CD4-positive, CD25-positive, alpha-beta regulatory T cell (primary cell): ENCODE measurements around the gene PIGN. TPM values are rescaled to one million over a fixed set of nuclear protein-coding genes. Genes with fewer than 3 reads are reported as not detected.

ENCODE experiments used
- ATAC-seq, 2 donors: fragments of 150-1000 bp; cut with Tn5 transposase; one replicate each; pipeline ENCODE4 v1.10.0; 2021; ENCODE audit warnings: low read depth in 2 of 2, moderate number of reproducible peaks in 2 of 2, moderate library complexity in 1 of 2
- DNase-seq, 3 donors: peaks; one replicate each; pipeline versions ENCODE4 v3.0.0 to v3.0.0-alpha.2; 2012 to 2022; ENCODE audit warnings: mixed read lengths in 1 of 3
- H3K27ac ChIP-seq: one replicate; pipeline ENCODE4 v1.7.0; 2013; ENCODE audit warnings: mild to moderate bottlenecking, low read length; ENCODE audit not compliant: insufficient read depth, poor library complexity, severe bottlenecking
- H3K27me3 ChIP-seq: one replicate; pipeline ENCODE4 v1.7.0; 2013; ENCODE audit warnings: low read length; ENCODE audit not compliant: control insufficient read depth, insufficient read depth
- H3K36me3 ChIP-seq: one replicate; pipeline ENCODE4 v1.7.0; 2013; ENCODE audit warnings: mild to moderate bottlenecking, low read length, moderate library complexity; ENCODE audit not compliant: control insufficient read depth, insufficient read depth
- H3K4me1 ChIP-seq: 2 replicates; pipeline ENCODE4 v1.7.0; 2013; ENCODE audit warnings: mild to moderate bottlenecking, low read length; ENCODE audit not compliant: insufficient read depth, control insufficient read depth, poor library complexity, severe bottlenecking
- H3K4me3 ChIP-seq: one replicate; pipeline ENCODE4 v1.7.0; 2013; ENCODE audit warnings: low read depth, mild to moderate bottlenecking, low read length, moderate library complexity
- H3K9me3 ChIP-seq, 2 experiments: 1 replicate in 1 of 2; 2 replicates in 1 of 2; pipeline ENCODE4 v1.7.0; 2013; ENCODE audit warnings: low read length in 2 of 2, mild to moderate bottlenecking in 1 of 2, moderate library complexity in 1 of 2; ENCODE audit not compliant: control insufficient read depth in 2 of 2
- H3K27ac Mint-ChIP-seq, 3 donors: one replicate each; pipeline ENCODE4 v1.8.0; 2020 to 2022; ENCODE audit warnings: mild to moderate bottlenecking in 3 of 3, mixed read lengths in 3 of 3, moderate library complexity in 2 of 3
- H3K27me3 Mint-ChIP-seq: one replicate; pipeline ENCODE4 v1.8.0; 2022; ENCODE audit warnings: mild to moderate bottlenecking, mixed read lengths
- H3K36me3 Mint-ChIP-seq: one replicate; pipeline ENCODE4 v1.8.0; 2020; ENCODE audit warnings: mixed read lengths
- H3K4me1 Mint-ChIP-seq, 4 donors: one replicate each; pipeline ENCODE4 v1.8.0; 2020 to 2022; ENCODE audit warnings: mixed read lengths in 4 of 4, mild to moderate bottlenecking in 1 of 4
- H3K4me3 Mint-ChIP-seq, 4 donors: one replicate each; pipeline ENCODE4 v1.8.0; 2020 to 2022; ENCODE audit warnings: mild to moderate bottlenecking in 4 of 4, mixed read lengths in 4 of 4, moderate library complexity in 3 of 4
- H3K9me3 Mint-ChIP-seq, 7 donors: one replicate each; pipeline ENCODE4 v1.8.0; 2020 to 2022; ENCODE audit warnings: mixed read lengths in 7 of 7, mild to moderate bottlenecking in 3 of 7, moderate library complexity in 2 of 7
- polyA plus RNA-seq, 4 donors: library from polyadenylated mRNA; unstranded; fragments of 300-500 nt; fragmentation: Illumina TruSeq; gene quantifications; one replicate each; pipeline ENCODE4 v1.2.3, GENCODE V29; 2021
- total RNA-seq: library from RNA; stranded (reverse); gene quantifications from one replicate; pipeline ENCODE4 v1.2.3, GENCODE V29; 2022

The PIGN gene
- total and polyA plus RNA-seq, 5 donors from 2014 or later, result 11.1 to 14.6 (median 12.0) TPM

- H3K36me3 Mint-ChIP-seq, result peaks cover 8% of the 10 kb centered on the region
- H3K36me3 ChIP-seq, result no peaks in the 10 kb centered on the region
- H3K4me3 ChIP-seq, result no peak overlapping the region
- H3K27ac Mint-ChIP-seq, result no peak overlapping the region
- DNase-seq (peak; percentile 37 to 70 (median 66)), ATAC-seq (peak in 1 of 2 donors; percentile 72)
- H3K27ac ChIP-seq, result no peak overlapping the region
- H3K27me3 ChIP-seq, result no peaks in the 10 kb centered on the region
- no peak overlapping the region for H3K4me3 Mint-ChIP-seq
- no peaks in the 10 kb centered on the region for H3K27me3 Mint-ChIP-seq
- no peaks in the 10 kb centered on the region for H3K4me1 ChIP-seq
- H3K9me3 Mint-ChIP-seq, result no peaks in the 10 kb centered on the region
- H3K4me1 Mint-ChIP-seq, result peaks cover 0 to 9% (median 0%) of the 10 kb centered on the region in 4 donors
- no peaks in the 10 kb centered on the region for H3K9me3 ChIP-seq
Measured at GRCh38 chr18:62131301-62131909, 55.5 kb downstream of the PIGN start.

GRCh38 chr18:62128157-62128556 lies 58.7 kb downstream of the PIGN start:
- H3K9me3 ChIP-seq, result no peaks in the 10 kb centered on the region
- ATAC-seq (no peak), DNase-seq (no peak)
- H3K36me3 Mint-ChIP-seq, result peaks cover 8% of the 10 kb centered on the region
- H3K27ac Mint-ChIP-seq, result no peak overlapping the region
- no peak overlapping the region for H3K4me3 ChIP-seq
- no peak overlapping the region for H3K4me3 Mint-ChIP-seq
- H3K36me3 ChIP-seq, result no peaks in the 10 kb centered on the region
- H3K9me3 Mint-ChIP-seq, result no peaks in the 10 kb centered on the region
- H3K4me1 ChIP-seq, result no peaks in the 10 kb centered on the region
- H3K4me1 Mint-ChIP-seq, result peaks cover 0 to 5% (median 0%) of the 10 kb centered on the region in 4 donors
- H3K27ac ChIP-seq, result no peak overlapping the region
- no peaks in the 10 kb centered on the region for H3K27me3 Mint-ChIP-seq
- no peaks in the 10 kb centered on the region for H3K27me3 ChIP-seq

- no peak for ATAC-seq
- no peaks in the 10 kb centered on the region for H3K9me3 Mint-ChIP-seq
Measured at GRCh38 chr18:62126737-62127136, 60.1 kb downstream of the PIGN start.

GRCh38 chr18:62125702-62126101 lies 61.2 kb downstream of the PIGN start:
- peaks cover 2% of the 10 kb centered on the region for H3K36me3 ChIP-seq
- H3K4me3 Mint-ChIP-seq, result no peak overlapping the region
- peaks cover 13% of the 10 kb centered on the region for H3K36me3 Mint-ChIP-seq
- H3K4me1 Mint-ChIP-seq, result no peaks in the 10 kb centered on the region
- DNase-seq (no peak), ATAC-seq (no peak)
- no peak overlapping the region for H3K4me3 ChIP-seq
- H3K4me1 ChIP-seq, result no peaks in the 10 kb centered on the region
- H3K27ac Mint-ChIP-seq, result no peak overlapping the region
- no peak overlapping the region for H3K27ac ChIP-seq
- H3K27me3 ChIP-seq, result no peaks in the 10 kb centered on the region
- no peaks in the 10 kb centered on the region for H3K9me3 Mint-ChIP-seq
- H3K27me3 Mint-ChIP-seq, result no peaks in the 10 kb centered on the region
- H3K9me3 ChIP-seq, result no peaks in the 10 kb centered on the region

More at GRCh38 chr18:62126737-62127136, 60.1 kb downstream of the PIGN start:
- H3K36me3 Mint-ChIP-seq, result peaks cover 9% of the 10 kb centered on the region
- Histone ChIP-seq H3K4me3 (no peak overlapping the region), H3K4me1 (no peaks in the 10 kb centered on the region), H3K9me3 (no peaks in the 10 kb centered on the region), H3K27ac (no peak overlapping the region), H3K27me3 (no peaks in the 10 kb centered on the region), H3K36me3 (peaks cover 2% of the 10 kb centered on the region)
- H3K4me1 Mint-ChIP-seq, result peaks cover 0 to 5% (median 0%) of the 10 kb centered on the region in 4 donors
- no peak overlapping the region for H3K4me3 Mint-ChIP-seq
- no peak overlapping the region for H3K27ac Mint-ChIP-seq
- no peaks in the 10 kb centered on the region for H3K27me3 Mint-ChIP-seq
- no peak for DNase-seq

GRCh38 chr18:62122330-62122729 lies 64.5 kb downstream of the PIGN start:
- Mint-ChIP-seq H3K4me3 (no peak overlapping the region), H3K36me3 (peaks cover 9% of the 10 kb centered on the region), H3K4me1 (no peaks in the 10 kb centered on the region), H3K27ac (no peak overlapping the region), H3K27me3 (no peaks in the 10 kb centered on the region), H3K9me3 (peaks cover 0 to 2% (median 0%) of the 10 kb centered on the region in 7 donors)
- peaks cover 5% of the 10 kb centered on the region for H3K36me3 ChIP-seq
- no peak overlapping the region for H3K4me3 ChIP-seq
- no peaks in the 10 kb centered on the region for H3K27me3 ChIP-seq
- H3K4me1 ChIP-seq, result no peaks in the 10 kb centered on the region
- H3K27ac ChIP-seq, result no peak overlapping the region
- no peak for DNase-seq
- no peaks in the 10 kb centered on the region for H3K9me3 ChIP-seq
- ATAC-seq, result no peak

GRCh38 chr18:62119884-62120283 lies 67.0 kb downstream of the PIGN start:
- Mint-ChIP-seq H3K4me1 (peaks cover 0 to 2% (median 0%) of the 10 kb centered on the region in 4 donors), H3K9me3 (peaks cover 0 to 2% (median 0%) of the 10 kb centered on the region in 7 donors)
- ATAC-seq, result no peak

GRCh38 chr18:62118328-62118727 lies 68.5 kb downstream of the PIGN start:
- Histone ChIP-seq H3K36me3 (peaks cover 5% of the 10 kb centered on the region), H3K4me1 (no peaks in the 10 kb centered on the region), H3K27ac (no peak overlapping the region), H3K9me3 (no peaks in the 10 kb centered on the region), H3K4me3 (no peak overlapping the region), H3K27me3 (no peaks in the 10 kb centered on the region)
- no peak overlapping the region for H3K27ac Mint-ChIP-seq
- peaks cover 0 to 2% (median 0%) of the 10 kb centered on the region in 4 donors for H3K4me1 Mint-ChIP-seq
- no peak for ATAC-seq
- peaks cover 17% of the 10 kb centered on the region for H3K36me3 Mint-ChIP-seq
- DNase-seq, result no peak
- peaks cover 0 to 2% (median 0%) of the 10 kb centered on the region in 7 donors for H3K9me3 Mint-ChIP-seq
- no peaks in the 10 kb centered on the region for H3K27me3 Mint-ChIP-seq
- no peak overlapping the region for H3K4me3 Mint-ChIP-seq

More at GRCh38 chr18:62119884-62120283, 67.0 kb downstream of the PIGN start:
- no peaks in the 10 kb centered on the region for H3K4me1 ChIP-seq
- H3K36me3 Mint-ChIP-seq, result peaks cover 13% of the 10 kb centered on the region
- H3K27me3 ChIP-seq, result no peaks in the 10 kb centered on the region
- no peak overlapping the region for H3K27ac ChIP-seq
- H3K27ac Mint-ChIP-seq, result no peak overlapping the region
- H3K4me3 ChIP-seq, result no peak overlapping the region
- DNase-seq, result no peak
- no peaks in the 10 kb centered on the region for H3K27me3 Mint-ChIP-seq
- no peak overlapping the region for H3K4me3 Mint-ChIP-seq
- no peaks in the 10 kb centered on the region for H3K9me3 ChIP-seq
- H3K36me3 ChIP-seq, result peaks cover 5% of the 10 kb centered on the region

- Histone ChIP-seq H3K4me3 (no peak overlapping the region), H3K27me3 (no peaks in the 10 kb centered on the region), H3K36me3 (peaks cover 2% of the 10 kb centered on the region), H3K9me3 (no peaks in the 10 kb centered on the region), H3K4me1 (no peaks in the 10 kb centered on the region), H3K27ac (no peak overlapping the region)
- DNase-seq (no peak), ATAC-seq (no peak)
- H3K4me1 Mint-ChIP-seq, result no peaks in the 10 kb centered on the region
- no peaks in the 10 kb centered on the region for H3K27me3 Mint-ChIP-seq
- H3K36me3 Mint-ChIP-seq, result peaks cover 28% of the 10 kb centered on the region
- no peak overlapping the region for H3K4me3 Mint-ChIP-seq
- H3K9me3 Mint-ChIP-seq, result no peaks in the 10 kb centered on the region
- no peak overlapping the region for H3K27ac Mint-ChIP-seq
Measured at GRCh38 chr18:62109676-62110075, 77.2 kb downstream of the PIGN start.
